ENCODE data around the gene SKIC8.

The SKIC8 gene

GRCh38 chr15:78302579-78303312 is 3.3 kb upstream of the SKIC8 start:
- Histone ChIP-seq H3K4me3 (no peak overlapping the region), H3K27ac (peak overlapping the region in 1 of 21 experiments; percentile 5)

GRCh38 chr15:78301828-78302227 is 2.4 kb upstream of the SKIC8 start:
- H3K4me3 ChIP-seq = no peak overlapping the region
- H3K27ac ChIP-seq = peak overlapping the region in 1 of 21 experiments; percentile 44

- Histone ChIP-seq H3K4me3 (no peak overlapping the region), H3K27ac (peak overlapping the region in 2 of 21 experiments; percentile 14 to 44)
Observed at GRCh38 chr15:78301326-78301725, 1.9 kb upstream of the SKIC8 start.

- no peak overlapping the region for H3K27ac ChIP-seq
- no peak overlapping the region for H3K4me3 ChIP-seq
Observed at GRCh38 chr15:78292219-78292618, 7.2 kb downstream of the SKIC8 start.

- no peak overlapping the region for H3K4me3 ChIP-seq
- H3K27ac ChIP-seq = no peak overlapping the region
Observed at GRCh38 chr15:78291698-78292097, 7.7 kb downstream of the SKIC8 start.

GRCh38 chr15:78291052-78291451 is 8.4 kb downstream of the SKIC8 start:
- H3K4me3 ChIP-seq = no peak overlapping the region
- no peak overlapping the region for H3K27ac ChIP-seq

- Histone ChIP-seq H3K4me3 (no peak overlapping the region), H3K27ac (no peak overlapping the region)
Observed at GRCh38 chr15:78290222-78290621, 9.2 kb downstream of the SKIC8 start.

- H3K27ac ChIP-seq = no peak overlapping the region
- H3K4me3 ChIP-seq = no peak overlapping the region
Observed at GRCh38 chr15:78284758-78285157, 14.7 kb downstream of the SKIC8 start.

GRCh38 chr15:78282324-78282723 is 17.1 kb downstream of the SKIC8 start:
- no peak overlapping the region for H3K4me3 ChIP-seq
- H3K27ac ChIP-seq = no peak overlapping the region

- Histone ChIP-seq H3K4me3 (no peak overlapping the region), H3K27ac (no peak overlapping the region)
Observed at GRCh38 chr15:78280319-78281072, 18.9 kb downstream of the SKIC8 start.

- Histone ChIP-seq H3K4me3 (no peak overlapping the region), H3K27ac (peak overlapping the region in 1 of 21 experiments; percentile 23)
Observed at GRCh38 chr15:78276064-78276943, 23.1 kb downstream of the SKIC8 start.

GRCh38 chr15:78274994-78275393 is 24.4 kb downstream of the SKIC8 start:
- Histone ChIP-seq H3K27ac (no peak overlapping the region), H3K4me3 (no peak overlapping the region)

- Histone ChIP-seq H3K27ac (no peak overlapping the region), H3K4me3 (no peak overlapping the region)
Observed at GRCh38 chr15:78272776-78273175, 26.6 kb downstream of the SKIC8 start.

- H3K4me3 ChIP-seq = no peak overlapping the region
- H3K27ac ChIP-seq = no peak overlapping the region
Observed at GRCh38 chr15:78272316-78272715, 27.1 kb downstream of the SKIC8 start.

GRCh38 chr15:78266806-78267205 is 32.6 kb downstream of the SKIC8 start:
- Histone ChIP-seq H3K27ac (peak overlapping the region in 4 of 21 experiments; percentile 2 to 93 (median 77)), H3K4me3 (no peak overlapping the region)

GRCh38 chr15:78266229-78266628 is 33.2 kb downstream of the SKIC8 start:
- peak overlapping the region in 6 of 21 experiments; percentile 2 to 93 (median 76) for H3K27ac ChIP-seq
- no peak overlapping the region for H3K4me3 ChIP-seq

GRCh38 chr15:78265752-78266224 is 33.6 kb downstream of the SKIC8 start:
- Histone ChIP-seq H3K27ac (peak overlapping the region in 10 of 21 experiments; percentile 2 to 93 (median 88)), H3K4me3 (peak overlapping the region in 2 of 7 experiments; percentile 41 to 52)

- Histone ChIP-seq H3K27ac (peak overlapping the region in 20 of 21 experiments; percentile 18 to 96 (median 86)), H3K4me3 (peak overlapping the region; percentile 41 to 71 (median 56))
Observed at GRCh38 chr15:78265137-78265460, 34.3 kb downstream of the SKIC8 start.

GRCh38 chr15:78264304-78265136 is 34.9 kb downstream of the SKIC8 start, which contains the start of gene DNAJA4:
DNAJA4 (plus strand) TSS chr15:78264562; CDS start chr15:78264764, 202 bp downstream.
- Histone ChIP-seq H3K27ac (peak within 1 kb of the TSS; percentile 18 to 96 (median 87)), H3K4me3 (peak within 1 kb of the TSS; percentile 41 to 71 (median 56))

Measured in skin epidermis (tissue), 12 donors.